ENCODE results near the gene S100A3.
A peak's percentile ranks its signal among the peaks of the same experiment; 100 is the strongest.

The S100A3 gene

DNA sequence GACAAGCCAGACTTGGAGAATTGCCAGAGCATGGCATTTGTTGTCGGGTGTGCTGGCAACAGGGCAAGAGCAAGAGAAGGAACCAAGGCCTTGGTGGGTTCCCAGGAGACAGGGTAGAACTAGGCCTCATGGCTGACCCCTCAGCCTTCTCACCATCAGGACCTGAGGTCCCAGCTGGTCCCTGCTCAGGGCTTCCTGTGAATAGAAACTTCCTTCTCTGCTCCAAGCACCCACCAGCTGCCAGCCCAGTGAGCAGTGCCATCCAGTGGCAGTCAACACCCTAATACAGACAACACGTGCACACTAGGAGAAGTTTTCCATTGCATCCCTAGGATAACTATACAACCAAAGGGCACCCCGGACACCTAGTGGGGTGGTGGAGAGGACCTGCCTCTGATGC lies 36.0 kb downstream of the S100A3 start:
- Mint-ChIP-seq H3K36me3 (ENCODE audit: low read depth) (no peaks in the 10 kb centered on the region), H3K4me3 (no peak overlapping the region), H3K27ac (peak overlapping the region; percentile 18), H3K27me3 (no peaks in the 10 kb centered on the region), H3K9me3 (no peaks in the 10 kb centered on the region), H3K4me1 (ENCODE audit: low read depth) (peaks cover 44% of the 10 kb centered on the region)
- intact Hi-C loops (cut with micrococcal nuclease) = loop anchor here (10.0 kb wide), 1 partner anchor 232 kb away; no protein-coding TSS in a partner anchor

DNA sequence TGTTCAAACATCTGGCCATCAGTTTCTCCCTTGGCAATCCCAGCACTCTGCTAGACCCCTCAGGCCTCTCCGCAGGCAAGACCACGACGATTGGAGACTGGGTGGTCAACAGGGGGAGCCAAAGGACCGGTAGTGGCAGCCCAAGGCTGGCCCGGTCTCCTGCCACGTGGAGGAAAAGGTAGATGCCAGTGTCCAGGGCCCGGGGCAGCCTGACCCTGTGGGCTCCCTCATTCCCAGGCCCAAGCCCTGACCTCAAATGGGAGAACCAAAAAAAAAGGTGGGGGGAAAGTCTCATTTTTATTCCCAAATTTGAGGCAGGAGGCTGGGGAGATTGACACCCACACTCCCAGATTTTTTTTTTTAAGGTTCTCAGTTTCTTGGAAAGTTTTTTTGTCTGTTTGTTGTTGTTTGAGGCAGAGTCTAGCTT lies 38.1 kb downstream of the S100A3 start:
- Mint-ChIP-seq H3K4me1 (ENCODE audit: low read depth) (peaks cover 42% of the 10 kb centered on the region), H3K4me3 (no peak overlapping the region), H3K27ac (no peak overlapping the region), H3K27me3 (no peaks in the 10 kb centered on the region), H3K36me3 (ENCODE audit: low read depth) (no peaks in the 10 kb centered on the region), H3K9me3 (no peaks in the 10 kb centered on the region)
- intact Hi-C loops (cut with micrococcal nuclease) = loop anchor here (1.0 to 10.0 kb wide), 3 partner anchors 57 to 234 kb away; no protein-coding TSS in a partner anchor

DNA sequence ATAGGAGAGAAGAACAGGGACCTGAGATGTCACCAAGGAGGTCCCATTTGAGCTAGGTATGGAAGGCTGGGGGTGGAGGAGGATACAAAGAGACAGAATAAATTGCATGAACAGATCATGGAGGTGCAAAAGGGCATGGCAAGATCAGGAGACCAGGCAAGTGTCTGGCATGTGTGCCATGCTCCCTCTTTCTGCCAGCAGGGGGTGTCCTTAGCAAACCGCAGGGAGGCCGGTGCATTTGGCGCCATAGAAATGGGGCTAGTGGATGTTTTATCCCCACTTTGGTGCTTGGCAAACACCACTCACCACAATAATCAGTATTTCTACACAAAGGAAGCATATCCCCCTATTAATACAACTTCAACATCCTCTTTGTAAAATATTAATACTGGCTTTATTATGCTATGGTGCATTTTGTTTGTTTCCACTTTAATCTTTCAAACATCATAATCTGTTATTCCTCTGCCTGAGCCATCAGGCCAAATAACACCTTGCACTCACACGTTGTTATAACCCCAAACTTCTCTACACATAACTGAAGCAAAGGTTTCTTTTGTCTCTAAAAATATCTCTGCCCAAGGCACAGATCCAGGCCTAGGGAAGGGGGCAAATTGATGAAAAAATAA lies 39.2 kb downstream of the S100A3 start:
- intact Hi-C loops (cut with micrococcal nuclease) = loop anchor here (10.0 kb wide), 1 partner anchor 235 kb away; no protein-coding TSS in a partner anchor

DNA sequence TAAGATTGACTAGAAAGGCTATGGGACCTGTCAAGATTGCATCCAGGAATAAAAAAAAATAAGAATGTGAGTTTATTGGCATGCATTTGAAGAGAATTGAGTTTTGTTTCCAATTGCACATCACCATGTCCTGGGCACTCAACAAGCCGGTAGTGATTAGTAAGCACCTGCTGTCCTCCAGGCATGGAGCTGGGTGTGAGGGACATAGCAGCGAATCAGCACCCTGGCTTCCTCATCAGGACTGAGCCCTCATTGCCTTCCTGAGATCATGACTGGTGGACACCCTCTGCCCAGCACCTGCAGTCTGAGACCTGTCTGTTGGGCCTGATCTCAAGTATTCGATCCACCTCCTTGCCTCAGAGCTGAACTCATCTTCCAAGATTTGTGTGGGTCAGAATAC lies 40.0 kb downstream of the S100A3 start:
- H3K4me1 Mint-ChIP-seq (ENCODE audit: low read depth) = peaks cover 24% of the 10 kb centered on the region
- H3K36me3 Mint-ChIP-seq (ENCODE audit: low read depth) = no peaks in the 10 kb centered on the region
- intact Hi-C loops (cut with micrococcal nuclease) = no loop called here
- no peak overlapping the region for H3K4me3 Mint-ChIP-seq
- H3K27ac Mint-ChIP-seq = no peak overlapping the region
- peaks cover 1% of the 10 kb centered on the region for H3K27me3 Mint-ChIP-seq
- H3K9me3 Mint-ChIP-seq = no peaks in the 10 kb centered on the region

More for the DNA sequence above, 39.2 kb downstream of the S100A3 start:
- no peaks in the 10 kb centered on the region for H3K36me3 Mint-ChIP-seq (ENCODE audit: low read depth)
- no peak overlapping the region for H3K4me3 Mint-ChIP-seq
- peaks cover 32% of the 10 kb centered on the region for H3K4me1 Mint-ChIP-seq (ENCODE audit: low read depth)
- no peak overlapping the region for H3K27ac Mint-ChIP-seq
- H3K9me3 Mint-ChIP-seq = no peaks in the 10 kb centered on the region
- H3K27me3 Mint-ChIP-seq = peaks cover 1% of the 10 kb centered on the region

DNA sequence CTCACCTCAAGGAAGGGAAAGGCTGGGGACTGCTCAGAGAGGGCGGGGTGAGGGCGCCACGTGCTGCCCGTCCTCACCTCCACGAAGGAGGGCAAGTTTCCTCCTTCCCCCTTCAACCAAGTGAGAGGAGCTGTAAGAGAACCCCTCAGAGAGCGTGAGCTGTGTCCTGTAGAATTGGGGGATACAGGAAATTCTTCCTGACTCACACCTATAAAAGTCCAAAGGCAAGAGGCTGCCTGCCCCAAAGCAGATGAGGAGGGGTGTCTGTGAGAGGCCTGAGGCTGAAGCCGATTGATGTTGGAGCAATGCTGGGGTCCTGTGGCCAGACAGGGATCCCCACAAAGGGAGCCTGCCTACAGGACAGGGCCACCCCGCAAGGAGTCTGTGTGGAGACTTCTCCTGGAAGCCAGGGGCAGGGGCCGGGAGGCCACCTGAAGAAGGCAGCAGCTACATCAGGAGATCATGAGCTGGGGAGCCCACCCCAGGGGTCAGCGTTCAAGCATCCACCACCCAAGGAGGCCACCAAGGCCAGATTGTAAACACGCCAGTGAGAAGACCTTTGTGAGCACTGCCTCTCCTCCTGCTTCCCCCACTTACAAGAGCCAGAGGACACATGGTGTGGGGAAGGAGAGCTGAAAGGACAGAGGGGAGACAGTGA lies 41.0 kb downstream of the S100A3 start:
- no peaks in the 10 kb centered on the region for H3K36me3 Mint-ChIP-seq (ENCODE audit: low read depth)
- no peak overlapping the region for H3K4me3 Mint-ChIP-seq
- H3K27ac Mint-ChIP-seq = peak overlapping the region; percentile 22
- H3K9me3 Mint-ChIP-seq = no peaks in the 10 kb centered on the region
- H3K27me3 Mint-ChIP-seq = peaks cover 1% of the 10 kb centered on the region
- H3K4me1 Mint-ChIP-seq (ENCODE audit: low read depth) = peaks cover 14% of the 10 kb centered on the region
- intact Hi-C loops (cut with micrococcal nuclease) = no loop called here

DNA sequence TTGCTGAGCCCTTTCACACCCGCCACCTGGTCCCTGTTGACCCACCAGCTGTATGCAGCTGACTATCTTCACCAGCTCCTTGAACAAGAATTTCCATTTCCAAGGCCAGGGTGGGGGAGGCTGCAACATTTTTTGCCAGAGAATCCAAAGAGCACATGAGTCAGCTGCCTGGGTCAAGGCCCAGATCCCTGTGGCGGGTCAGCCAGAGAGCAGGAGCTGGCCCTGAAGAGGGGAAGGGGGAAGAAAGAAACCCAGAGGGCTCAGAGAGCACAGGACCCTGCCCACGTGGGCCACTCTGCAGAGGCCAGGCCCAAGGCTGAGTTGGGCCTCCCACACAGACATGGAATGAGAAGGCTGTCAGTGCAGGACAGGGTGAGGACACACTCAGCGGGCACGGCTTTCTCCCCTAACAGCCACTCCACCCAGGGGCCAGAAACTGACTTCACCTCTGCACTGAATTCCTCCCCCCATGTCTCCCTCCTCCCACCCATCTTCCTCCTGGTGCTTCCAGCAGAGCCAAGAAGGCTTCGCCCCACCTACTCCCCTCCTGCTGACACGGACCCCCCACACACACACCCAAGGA lies 42.1 kb downstream of the S100A3 start:
- H3K4me1 Mint-ChIP-seq (ENCODE audit: low read depth) = peaks cover 8% of the 10 kb centered on the region
- intact Hi-C loops (cut with micrococcal nuclease) = no loop called here
- no peak overlapping the region for H3K27ac Mint-ChIP-seq
- no peak overlapping the region for H3K4me3 Mint-ChIP-seq
- no peaks in the 10 kb centered on the region for H3K36me3 Mint-ChIP-seq (ENCODE audit: low read depth)
- no peaks in the 10 kb centered on the region for H3K9me3 Mint-ChIP-seq
- H3K27me3 Mint-ChIP-seq = peaks cover 1% of the 10 kb centered on the region

DNA sequence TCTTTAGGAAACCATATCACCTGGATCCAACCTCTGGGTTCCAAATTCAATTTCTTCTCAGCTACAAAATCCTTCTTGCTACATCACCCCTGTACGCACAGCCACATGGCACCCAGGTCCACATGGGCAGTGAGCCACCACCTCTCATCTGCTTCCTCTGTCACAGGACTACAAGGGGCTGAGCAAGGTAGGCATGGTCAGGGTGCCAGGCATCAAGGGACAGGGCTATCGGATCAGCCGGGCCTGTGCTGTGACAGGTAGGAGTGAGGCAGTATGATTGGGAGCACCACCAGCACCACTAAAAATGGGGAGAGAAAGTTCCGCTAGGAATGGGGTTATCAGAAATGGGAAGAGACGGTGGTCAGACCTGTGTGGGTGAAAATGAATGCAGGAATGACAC lies 42.7 kb downstream of the S100A3 start:
- H3K36me3 Mint-ChIP-seq (ENCODE audit: low read depth) = no peaks in the 10 kb centered on the region
- intact Hi-C loops (cut with micrococcal nuclease) = no loop called here

DNA sequence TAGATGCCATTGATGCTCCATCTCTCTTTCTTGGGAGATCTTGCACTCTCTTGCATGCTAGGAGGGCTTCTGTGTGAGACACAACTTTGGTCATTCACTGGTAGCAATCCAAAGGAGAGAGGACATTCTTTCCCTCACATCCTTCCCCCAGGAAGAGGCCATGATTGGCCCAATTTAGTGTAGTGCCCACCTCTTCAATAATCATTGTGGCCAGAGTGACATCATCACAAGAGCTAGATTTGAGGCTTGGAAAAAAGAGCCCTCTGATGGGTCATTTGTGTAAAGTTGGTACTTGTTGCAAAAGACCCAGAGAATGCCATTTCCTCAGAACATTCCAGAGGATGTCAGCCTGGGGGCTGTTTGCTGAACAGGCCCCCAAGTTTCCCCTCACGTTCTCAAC lies 43.5 kb downstream of the S100A3 start:
- intact Hi-C loops (cut with micrococcal nuclease) = no loop called here
- H3K27ac Mint-ChIP-seq = no peak overlapping the region
- H3K4me3 Mint-ChIP-seq = no peak overlapping the region
- H3K9me3 Mint-ChIP-seq = no peaks in the 10 kb centered on the region
- no peaks in the 10 kb centered on the region for H3K36me3 Mint-ChIP-seq (ENCODE audit: low read depth)
- peaks cover 8% of the 10 kb centered on the region for H3K4me1 Mint-ChIP-seq (ENCODE audit: low read depth)
- peaks cover 1% of the 10 kb centered on the region for H3K27me3 Mint-ChIP-seq

More for the DNA sequence above, 42.7 kb downstream of the S100A3 start:
- no peaks in the 10 kb centered on the region for H3K9me3 Mint-ChIP-seq
- H3K4me1 Mint-ChIP-seq (ENCODE audit: low read depth) = peaks cover 8% of the 10 kb centered on the region
- H3K27ac Mint-ChIP-seq = no peak overlapping the region
- peaks cover 1% of the 10 kb centered on the region for H3K27me3 Mint-ChIP-seq
- no peak overlapping the region for H3K4me3 Mint-ChIP-seq

DNA sequence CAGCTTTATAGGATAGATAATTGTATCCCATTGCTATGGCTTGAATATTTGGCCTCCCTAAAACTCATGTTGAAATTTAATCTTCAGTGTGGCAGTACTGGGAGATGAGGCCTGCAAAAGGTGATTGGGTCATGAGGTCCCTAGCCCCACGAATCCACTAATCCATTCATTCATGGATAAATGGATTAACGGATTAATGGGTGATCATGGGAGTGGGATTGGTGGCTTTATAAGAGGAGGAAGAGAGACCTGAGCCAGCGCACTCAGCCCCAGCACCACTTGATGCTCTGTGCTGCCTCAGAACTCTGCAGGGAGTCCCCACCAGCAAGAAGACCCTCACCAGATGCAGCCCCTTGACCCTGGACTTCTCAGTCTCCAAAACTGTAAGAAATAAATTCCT lies 45.3 kb downstream of the S100A3 start:
- Mint-ChIP-seq H3K27me3 (peaks cover 4% of the 10 kb centered on the region), H3K4me1 (ENCODE audit: low read depth) (peaks cover 8% of the 10 kb centered on the region), H3K4me3 (no peak overlapping the region), H3K36me3 (ENCODE audit: low read depth) (no peaks in the 10 kb centered on the region), H3K27ac (no peak overlapping the region), H3K9me3 (no peaks in the 10 kb centered on the region)
- intact Hi-C loops (cut with micrococcal nuclease) = no loop called here

DNA sequence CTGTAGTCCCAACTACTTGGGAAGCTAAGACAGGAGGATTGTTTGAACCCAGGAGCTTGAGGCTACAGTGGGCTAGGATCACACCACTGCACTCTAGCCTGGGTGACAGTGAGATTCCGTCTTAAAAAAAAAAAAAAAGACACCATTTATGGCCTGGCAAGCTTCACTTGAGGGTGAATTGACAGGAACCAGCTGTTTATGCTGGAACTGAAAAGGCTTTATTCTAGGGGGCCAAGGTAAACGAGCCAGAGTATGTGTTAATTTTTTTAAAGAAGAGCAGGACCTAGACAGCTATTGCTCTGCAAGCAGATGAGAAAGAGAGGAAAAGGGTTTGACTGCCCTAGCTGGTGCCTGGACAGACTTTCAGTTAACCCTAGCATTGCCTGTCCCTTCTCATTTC lies 50.3 kb downstream of the S100A3 start:
- intact Hi-C loops (cut with micrococcal nuclease) = no loop called here
- Mint-ChIP-seq H3K27me3 (peaks cover 8% of the 10 kb centered on the region), H3K4me1 (ENCODE audit: low read depth) (no peaks in the 10 kb centered on the region), H3K4me3 (no peak overlapping the region), H3K9me3 (no peaks in the 10 kb centered on the region), H3K36me3 (ENCODE audit: low read depth) (no peaks in the 10 kb centered on the region), H3K27ac (no peak overlapping the region)

Measured in dendritic cell treated with granulocyte-macrophage colony-stimulating factor and Interleukin-4, amounts not matched to agents 40 ng/mL and 50 ng/mL, for 4 days (primary cell).